HT1080 (cell line): ENCODE data around the gene STRN3. TPM values are rescaled to one million over a fixed set of nuclear protein-coding genes. Genes with fewer than 3 reads are reported as not detected.
"Not testable (repeated sequence)": the region's sequence is repeated elsewhere in the genome, so short reads cannot be mapped to it uniquely, and the experiment has no call there.

Experiments
- DNase-seq: peaks from one replicate; pipeline ENCODE4 v3.0.0-alpha.2; 2015; ENCODE audit warnings: low read depth
- total RNA-seq: library from RNA; depleted of rRNA; stranded (reverse); fragments of >200 nt; shearing (Covaris generic); gene quantifications from 2 replicates; pipeline ENCODE4 v1.2.3, GENCODE V29; 2014

STRN3 gene
- total RNA-seq, 1 experiment from 2014 or later, result 33.6 TPM

DNA sequence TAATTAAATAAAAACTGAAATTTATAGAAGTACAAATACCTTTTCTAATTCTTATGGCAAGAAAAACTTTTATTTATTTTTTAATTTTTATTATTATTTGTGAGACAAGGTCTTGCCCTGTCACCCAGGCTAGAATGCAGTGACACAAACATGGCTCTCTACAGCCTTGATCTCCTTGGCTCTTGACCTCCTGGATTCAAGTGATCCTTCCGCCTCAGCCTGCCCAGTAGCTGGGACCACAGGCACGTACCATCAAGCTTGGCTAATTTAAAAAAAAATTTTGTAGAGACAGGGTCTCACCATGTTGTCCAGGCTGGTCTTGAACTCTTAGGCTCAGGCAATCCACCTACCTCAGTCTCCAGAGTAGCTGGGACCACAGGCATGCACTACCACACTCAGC is 104.4 kb downstream of the STRN3 start:
- DNase-seq, result no peak

DNA sequence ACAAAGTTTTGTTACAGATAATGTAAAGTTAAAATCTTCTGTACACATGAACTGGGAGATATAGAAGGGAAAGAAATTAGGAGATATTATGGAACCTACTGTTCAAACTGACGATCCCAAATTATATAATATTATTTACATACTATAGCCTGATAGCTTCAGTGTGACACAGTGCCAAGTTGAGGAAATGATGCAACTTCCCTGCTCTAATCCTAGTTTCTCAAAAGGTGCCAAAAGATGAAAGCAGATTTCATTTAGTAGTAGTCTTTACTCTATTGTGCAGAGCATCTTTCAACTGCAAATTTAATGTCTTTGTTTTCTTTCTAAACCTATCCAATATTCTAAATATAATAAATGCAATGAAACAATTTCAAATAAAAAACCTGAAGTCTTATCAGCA is 104.9 kb downstream of the STRN3 start:
- peak; percentile 6 for DNase-seq

DNA sequence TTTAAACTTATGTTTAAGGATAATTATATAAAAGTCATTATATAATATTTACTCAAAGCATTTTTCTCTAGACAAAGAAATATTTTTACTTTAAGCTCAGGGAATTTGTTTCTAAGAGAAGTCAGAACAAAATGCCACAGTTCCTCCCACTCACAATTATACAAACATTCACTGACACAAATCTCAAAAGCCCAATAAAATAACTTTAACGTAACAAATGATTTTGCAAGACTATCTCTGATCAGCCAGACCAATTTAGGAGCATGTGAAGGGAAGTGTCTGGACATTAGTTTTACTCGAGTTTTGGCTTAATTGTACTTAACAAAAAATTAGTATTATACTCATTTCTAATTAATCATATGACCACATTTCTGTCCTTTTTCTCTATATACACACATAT is 110.6 kb downstream of the STRN3 start:
- DNase-seq, result no peak

DNA sequence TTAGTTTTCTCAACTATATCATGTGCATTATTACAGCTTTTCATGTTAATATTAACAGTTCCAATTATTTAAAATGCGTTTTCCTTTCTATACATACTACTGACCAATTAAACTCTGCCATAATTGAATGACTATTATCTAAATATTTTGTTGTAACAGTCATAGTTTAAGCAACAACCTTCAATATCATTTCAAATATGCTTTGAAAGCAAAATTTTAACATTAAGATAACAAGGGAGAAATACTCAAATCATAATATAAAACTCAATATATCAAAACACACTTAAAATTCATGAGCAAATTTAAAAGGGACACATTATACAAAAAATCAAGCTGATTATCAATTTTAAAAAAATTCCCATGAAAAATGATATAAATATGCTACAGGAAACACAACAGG is 111.4 kb downstream of the STRN3 start:
- no peak for DNase-seq

GRCh38 chr14:30908826-30909225 is 117.4 kb downstream of the STRN3 start:
- no peak for DNase-seq

DNA sequence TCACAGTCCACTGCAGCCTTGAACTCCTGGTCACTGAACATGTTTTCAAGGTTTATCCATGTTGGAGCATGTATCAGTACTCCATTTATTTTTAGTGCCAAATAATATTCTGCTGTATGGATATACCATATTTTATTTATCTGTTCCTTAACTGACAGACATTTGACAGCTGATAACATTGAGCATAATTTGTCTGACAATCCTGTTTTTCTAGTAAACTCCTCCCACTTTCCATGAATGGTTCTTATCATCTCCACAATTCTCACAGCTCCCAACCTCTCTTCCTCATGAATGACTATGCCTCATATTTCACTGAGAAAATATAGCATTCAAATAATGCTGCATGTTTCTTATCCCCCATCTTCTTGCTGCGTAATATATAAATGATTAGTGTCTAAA is 118.5 kb downstream of the STRN3 start:
- no peak for DNase-seq

DNA sequence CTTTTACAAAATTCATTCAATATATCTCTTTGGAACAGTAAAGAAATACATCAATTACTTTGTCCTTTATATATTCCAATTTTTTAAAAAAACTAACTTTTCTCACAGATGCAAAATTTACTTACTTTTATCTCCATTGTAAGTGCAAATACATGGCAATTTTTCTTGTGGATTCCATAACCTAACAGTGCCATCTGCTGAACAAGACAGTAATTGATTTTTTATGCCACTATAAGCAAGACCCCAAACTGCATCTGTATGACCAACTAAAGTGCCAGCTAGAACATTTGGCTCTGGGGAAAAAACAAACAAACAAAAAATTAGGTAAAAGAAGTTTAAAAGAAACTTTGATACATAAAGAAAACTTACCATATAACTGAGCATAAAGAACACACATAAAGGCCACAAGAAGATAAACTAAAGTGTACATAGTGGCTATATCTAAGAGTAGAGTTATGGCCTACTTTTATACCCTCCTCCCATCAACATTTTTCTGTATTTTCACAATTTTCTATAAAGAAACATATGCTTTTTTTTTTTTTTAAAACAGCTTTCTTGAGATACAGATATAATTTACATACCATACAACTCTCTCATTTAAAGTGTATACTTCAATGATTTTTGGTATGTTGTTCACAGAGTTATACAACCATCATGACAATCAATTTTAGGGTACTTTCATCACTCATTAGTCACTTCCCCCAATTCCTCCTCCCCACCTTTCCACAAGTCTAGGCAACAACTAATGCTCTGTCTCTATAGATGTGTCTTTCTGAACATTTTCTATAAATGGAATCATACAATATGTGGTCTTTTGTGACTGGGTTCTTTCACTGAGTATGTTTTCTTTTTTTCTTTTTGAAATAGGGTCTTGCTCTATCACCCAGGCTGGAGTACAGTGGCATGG is 119.2 kb downstream of the STRN3 start:
- peak; percentile 39 for DNase-seq

- no peak for DNase-seq
Observed at GRCh38 chr14:30903285-30904124, 122.7 kb downstream of the STRN3 start.

- not testable (repeated sequence) for DNase-seq
Observed at GRCh38 chr14:30897121-30897520, 129.1 kb downstream of the STRN3 start.

- DNase-seq, result no peak
Observed at GRCh38 chr14:30896435-30896834, 129.7 kb downstream of the STRN3 start.

DNA sequence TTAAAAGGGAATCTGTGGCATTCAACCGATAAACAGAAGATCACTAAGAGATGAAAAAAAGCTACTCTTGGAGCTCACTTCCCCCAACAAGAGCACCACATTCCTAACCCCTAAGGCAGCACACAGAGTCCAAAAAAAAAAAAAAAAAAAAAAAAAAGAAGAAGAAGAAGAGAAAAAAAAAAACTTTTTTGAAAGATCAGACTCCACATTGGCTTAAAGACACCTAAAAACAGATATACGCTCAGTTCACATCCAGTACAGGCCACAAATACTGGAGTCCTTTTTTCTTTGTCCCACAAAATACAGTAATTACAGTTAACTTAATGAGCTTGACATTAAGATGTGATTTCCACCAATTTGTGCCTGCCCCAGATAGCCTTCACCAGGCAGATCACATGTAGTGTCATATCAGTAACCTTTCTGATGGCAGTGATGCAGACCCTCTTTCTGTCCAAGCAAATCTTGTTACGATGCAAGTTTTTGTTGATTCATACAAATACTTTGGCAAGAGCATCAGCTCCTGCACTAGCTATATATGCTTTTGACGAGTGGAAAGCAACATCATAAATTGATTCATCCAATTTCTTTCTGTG is 131.2 kb downstream of the STRN3 start:
- DNase-seq, result no peak

DNA sequence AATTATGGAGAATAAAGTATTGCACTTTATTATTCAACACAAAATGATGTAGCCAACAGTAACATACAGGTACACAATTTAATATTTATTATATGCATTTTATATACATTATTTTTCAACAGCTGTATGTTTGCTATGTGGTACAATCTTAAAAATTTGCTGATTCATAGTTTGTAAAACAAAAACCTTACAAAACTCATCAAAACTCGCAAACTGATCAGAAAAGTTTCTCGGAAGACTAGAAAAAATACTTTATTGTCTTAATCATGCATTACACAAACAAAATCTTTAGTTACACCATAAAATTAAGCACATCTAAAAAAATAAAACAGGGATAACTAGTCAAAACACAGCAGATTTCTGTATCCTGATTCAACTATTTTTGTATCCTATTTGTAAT is 132.4 kb downstream of the STRN3 start:
- DNase-seq, result no peak

GRCh38 chr14:30889244-30889594 is 137.0 kb downstream of the STRN3 start:
- no peak for DNase-seq

DNA sequence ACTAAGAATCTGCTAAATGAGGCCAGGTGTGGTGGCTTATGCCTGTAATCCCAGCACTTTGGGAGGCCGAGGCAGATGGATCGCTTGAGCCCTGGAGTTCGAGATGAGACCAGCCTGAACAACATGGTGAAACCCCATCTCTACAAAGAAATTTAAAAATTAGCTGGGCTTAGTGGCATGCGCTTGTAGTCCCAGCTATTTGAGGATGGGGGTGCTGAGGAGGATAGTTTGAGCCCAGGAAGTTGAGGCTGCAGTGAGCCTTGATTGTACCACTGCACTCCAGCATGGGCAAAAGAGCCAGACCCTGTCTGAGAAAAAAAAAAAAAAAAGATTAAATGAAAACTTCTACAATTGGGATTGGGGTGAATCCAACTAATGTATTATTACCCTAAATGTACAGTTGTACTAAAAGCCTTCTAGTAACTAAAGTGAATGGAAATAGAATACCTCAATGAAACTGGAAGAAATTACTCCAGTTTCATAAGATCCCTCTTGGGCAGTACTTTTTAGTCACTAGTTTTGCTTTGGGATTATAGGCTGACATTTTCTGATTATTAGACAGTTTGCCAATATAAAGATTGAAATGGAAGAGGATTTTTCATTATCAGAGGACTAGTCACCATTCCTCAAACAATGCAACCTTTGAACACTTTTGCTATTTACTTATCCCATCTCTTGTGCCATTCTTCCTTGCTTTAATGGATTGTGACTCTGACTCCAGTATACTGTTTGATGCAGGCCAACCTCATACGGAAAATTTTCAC is 137.5 kb downstream of the STRN3 start:
- no peak for DNase-seq

DNA sequence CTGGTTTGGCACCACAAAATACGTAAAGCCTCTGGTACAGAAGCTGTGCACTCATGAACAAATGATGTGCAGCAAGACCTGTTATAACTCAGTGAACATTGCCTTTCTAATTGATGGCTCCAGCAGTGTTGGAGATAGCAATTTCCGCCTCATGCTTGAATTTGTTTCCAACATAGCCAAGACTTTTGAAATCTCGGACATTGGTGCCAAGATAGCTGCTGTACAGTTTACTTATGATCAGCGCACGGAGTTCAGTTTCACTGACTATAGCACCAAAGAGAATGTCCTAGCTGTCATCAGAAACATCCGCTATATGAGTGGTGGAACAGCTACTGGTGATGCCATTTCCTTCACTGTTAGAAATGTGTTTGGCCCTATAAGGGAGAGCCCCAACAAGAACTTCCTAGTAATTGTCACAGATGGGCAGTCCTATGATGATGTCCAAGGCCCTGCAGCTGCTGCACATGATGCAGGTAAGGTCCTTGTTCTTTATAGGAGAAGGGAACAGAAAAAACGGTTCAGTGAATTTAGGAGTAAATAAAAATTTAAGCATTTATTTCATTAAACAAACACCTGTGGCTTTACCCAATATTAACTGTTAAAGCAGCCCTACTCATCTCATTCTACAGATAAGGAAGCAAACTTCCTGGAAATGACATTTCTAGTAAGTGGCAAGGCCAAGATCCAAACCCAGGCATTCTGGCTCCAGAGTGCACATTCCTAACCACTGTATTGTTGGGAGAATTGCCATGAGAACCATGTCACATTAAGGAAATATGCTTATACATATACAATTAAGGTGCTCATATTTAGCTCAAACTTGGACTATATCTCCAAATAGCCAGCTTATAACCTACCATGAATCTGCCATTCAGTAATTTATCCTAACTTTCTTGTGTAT is 140.1 kb downstream of the STRN3 start:
- DNase-seq, result no peak

DNA sequence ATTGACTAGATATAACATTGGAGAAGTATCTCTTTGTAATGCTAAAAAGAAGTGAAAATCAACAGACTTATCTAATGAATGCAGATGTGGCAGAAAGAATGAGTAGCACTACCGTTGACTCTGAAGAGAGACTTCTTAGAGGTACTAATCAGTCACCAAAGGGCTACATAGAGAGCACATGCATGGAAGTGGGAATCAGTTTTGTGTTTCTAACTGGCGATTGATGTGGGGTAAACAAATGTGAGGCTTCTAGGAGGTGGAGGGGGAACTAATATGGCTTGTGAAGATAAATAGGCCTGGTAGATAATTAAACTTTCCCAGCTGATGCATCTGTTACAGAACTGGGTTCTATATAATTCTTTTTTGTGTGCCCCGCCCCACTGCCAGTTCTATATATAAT is 141.3 kb downstream of the STRN3 start:
- DNase-seq, result no peak

DNA sequence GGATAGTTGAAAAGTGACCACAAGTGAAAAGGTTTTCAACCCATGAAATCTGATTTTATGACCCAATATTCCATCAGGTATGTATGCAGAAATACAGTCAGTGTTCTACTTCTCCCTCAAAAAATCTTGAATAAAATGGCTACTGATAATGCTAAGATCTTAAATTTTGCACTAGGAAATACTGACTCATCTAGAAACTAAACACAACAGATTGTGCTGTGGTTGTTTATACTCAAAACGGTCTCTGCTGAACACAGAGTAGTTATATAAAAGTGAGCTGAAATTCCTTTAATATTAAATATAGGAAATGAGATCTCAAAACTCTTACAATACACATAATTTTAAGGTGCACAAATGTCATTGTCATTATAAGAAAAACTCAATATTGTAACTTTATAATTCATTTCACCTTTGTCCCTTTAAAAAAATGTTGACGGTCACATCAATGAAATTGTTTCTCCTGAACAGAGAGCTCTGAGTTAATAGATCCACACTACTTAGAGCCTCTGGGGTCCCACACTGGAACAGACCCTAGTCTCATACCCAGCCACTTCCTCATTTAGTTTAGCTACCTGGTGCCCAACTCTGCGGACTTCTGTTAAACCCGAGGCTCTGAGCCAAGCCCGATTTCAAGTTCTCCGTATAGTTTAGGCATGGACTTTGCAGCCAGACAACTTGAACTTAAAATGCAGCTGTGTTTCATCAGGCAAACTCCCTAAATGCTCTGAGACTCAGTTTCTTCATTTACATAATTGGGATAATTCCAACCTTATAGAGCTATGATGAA is 142.5 kb downstream of the STRN3 start:
- no peak for DNase-seq

DNA sequence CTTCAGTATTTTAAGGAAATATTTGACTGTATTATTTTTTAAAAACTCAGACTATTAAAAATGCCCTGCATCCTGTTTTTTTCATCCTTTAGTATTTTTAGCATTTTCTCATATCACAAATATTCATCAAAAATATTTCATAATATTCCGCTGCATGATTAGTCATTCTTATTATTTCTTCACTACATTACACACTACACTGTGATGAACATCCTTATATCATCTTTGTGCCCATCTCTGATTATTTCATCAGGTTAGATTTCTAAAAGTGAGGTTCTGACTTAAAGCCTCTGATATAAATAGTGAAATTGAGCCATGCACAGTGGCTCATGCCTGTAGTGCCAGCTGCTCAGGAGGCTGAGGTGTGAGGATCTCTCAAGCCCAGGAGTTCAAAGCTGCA is 143.7 kb downstream of the STRN3 start:
- no peak for DNase-seq

- no peak for DNase-seq
Observed at GRCh38 chr14:30876692-30877091, 149.5 kb downstream of the STRN3 start.

- no peak for DNase-seq
Observed at GRCh38 chr14:30875788-30876053, 150.5 kb downstream of the STRN3 start.
